Esophagus muscularis mucosa (tissue), 3 donors: ENCODE data around the gene C2orf78.

Source experiments
- POLR2A ChIP-seq: fragments of 450-650 bp; IDR thresholded peaks from one replicate; pipeline ENCODE4 v1.6.1; 2017; ENCODE audit warnings: antibody characterized with exemption, moderate library complexity, mild to moderate bottlenecking, low read depth
- TF ChIP-seq, protein P1 (sequence below), 3 experiments: fragments of 200-600 bp in 2 of 3; fragments of 450-650 bp in 1 of 3; sonication (generic) in 2 of 3; IDR thresholded peaks; one replicate each; pipeline ENCODE4 v1.5.1; 2017 to 2019; ENCODE audit warnings: antibody characterized with exemption in 3 of 3, mild to moderate bottlenecking in 2 of 3, moderate library complexity in 1 of 3

DNA sequence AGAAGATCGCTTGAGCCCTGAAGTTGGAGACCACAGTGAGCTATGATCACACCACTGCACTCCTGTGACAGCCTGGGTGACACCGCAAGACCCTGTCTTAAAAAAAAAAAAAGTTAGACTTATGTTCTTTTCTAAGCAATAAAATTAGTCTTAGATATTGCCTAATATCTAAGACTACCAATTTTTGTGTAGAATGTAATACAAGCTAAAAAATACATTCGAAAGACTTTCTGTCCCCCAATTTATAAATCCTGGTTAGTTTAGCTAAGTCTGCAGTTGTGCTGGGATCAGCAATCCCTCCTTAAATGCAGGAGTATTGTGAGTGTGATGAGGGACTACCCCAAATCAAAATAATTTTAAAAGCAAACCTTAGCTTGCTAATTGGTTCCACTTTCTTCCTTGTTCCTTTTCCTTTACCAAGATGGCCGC is 44.4 kb downstream of the C2orf78 start:
- TF ChIP-seq POLR2A: no peak
- TF ChIP-seq, protein P1, sequence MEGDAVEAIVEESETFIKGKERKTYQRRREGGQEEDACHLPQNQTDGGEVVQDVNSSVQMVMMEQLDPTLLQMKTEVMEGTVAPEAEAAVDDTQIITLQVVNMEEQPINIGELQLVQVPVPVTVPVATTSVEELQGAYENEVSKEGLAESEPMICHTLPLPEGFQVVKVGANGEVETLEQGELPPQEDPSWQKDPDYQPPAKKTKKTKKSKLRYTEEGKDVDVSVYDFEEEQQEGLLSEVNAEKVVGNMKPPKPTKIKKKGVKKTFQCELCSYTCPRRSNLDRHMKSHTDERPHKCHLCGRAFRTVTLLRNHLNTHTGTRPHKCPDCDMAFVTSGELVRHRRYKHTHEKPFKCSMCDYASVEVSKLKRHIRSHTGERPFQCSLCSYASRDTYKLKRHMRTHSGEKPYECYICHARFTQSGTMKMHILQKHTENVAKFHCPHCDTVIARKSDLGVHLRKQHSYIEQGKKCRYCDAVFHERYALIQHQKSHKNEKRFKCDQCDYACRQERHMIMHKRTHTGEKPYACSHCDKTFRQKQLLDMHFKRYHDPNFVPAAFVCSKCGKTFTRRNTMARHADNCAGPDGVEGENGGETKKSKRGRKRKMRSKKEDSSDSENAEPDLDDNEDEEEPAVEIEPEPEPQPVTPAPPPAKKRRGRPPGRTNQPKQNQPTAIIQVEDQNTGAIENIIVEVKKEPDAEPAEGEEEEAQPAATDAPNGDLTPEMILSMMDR (IDR thresholded peaks at IDR 0.05): no peak
